Epithelial cell of prostate (primary cell): ENCODE results near the gene DGAT2.
"Not testable (repeated sequence)": the region's sequence is repeated elsewhere in the genome, so short reads cannot be mapped to it uniquely, and the experiment has no call there.

ENCODE experiments used
- DNase-seq: peaks from one replicate; pipeline ENCODE4 v3.0.0-alpha.2; 2011; ENCODE audit warnings: low read depth, low spot score
- H3K27ac ChIP-seq: fragments of 450-650 bp; 2 replicates; pipeline ENCODE4 v1.5.1; 2017; ENCODE audit warnings: mild to moderate bottlenecking

DGAT2 gene, protein sequence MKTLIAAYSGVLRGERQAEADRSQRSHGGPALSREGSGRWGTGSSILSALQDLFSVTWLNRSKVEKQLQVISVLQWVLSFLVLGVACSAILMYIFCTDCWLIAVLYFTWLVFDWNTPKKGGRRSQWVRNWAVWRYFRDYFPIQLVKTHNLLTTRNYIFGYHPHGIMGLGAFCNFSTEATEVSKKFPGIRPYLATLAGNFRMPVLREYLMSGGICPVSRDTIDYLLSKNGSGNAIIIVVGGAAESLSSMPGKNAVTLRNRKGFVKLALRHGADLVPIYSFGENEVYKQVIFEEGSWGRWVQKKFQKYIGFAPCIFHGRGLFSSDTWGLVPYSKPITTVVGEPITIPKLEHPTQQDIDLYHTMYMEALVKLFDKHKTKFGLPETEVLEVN

DNA sequence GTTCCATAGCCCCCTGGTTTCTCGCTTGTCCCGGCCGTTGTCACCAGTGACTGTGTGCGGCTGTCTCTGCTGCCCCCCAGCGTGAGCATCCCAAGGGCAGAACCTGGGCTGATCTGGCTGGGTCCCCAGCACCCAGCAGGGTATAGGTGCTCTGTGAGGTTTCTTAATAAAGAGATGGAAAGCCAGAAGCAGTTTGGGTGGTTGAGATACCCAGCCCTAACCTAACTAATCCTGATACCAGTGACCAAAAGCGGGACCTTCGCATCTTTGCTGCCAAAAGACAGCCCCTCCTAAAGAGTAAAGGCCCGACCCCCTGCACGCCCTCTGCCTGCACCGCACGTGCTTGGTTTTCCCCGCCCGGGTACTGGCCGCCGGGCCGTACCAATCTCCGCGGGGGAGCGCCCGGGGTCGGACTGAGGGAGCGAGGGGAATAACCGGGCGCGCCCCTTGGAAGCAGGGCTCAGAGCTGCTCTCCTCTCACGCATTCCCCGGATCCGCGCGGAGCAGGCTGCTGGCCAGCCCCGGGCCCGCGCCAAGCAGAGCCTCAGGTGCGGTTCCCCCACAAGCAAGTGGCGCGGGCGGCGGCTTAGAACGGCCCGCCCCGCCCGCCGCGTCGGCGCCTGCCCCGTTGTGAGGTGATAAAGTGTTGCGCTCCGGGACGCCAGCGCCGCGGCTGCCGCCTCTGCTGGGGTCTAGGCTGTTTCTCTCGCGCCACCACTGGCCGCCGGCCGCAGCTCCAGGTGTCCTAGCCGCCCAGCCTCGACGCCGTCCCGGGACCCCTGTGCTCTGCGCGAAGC, at the start of gene DGAT2:
Gene DGAT2, plus strand, starts transcription at position 667 of the 797 bp plus-strand sequence. CDS start 214 bp downstream, outside the sequence.
- DNase-seq: no peak
- no peak within 1 kb of the TSS for H3K27ac ChIP-seq

DNA sequence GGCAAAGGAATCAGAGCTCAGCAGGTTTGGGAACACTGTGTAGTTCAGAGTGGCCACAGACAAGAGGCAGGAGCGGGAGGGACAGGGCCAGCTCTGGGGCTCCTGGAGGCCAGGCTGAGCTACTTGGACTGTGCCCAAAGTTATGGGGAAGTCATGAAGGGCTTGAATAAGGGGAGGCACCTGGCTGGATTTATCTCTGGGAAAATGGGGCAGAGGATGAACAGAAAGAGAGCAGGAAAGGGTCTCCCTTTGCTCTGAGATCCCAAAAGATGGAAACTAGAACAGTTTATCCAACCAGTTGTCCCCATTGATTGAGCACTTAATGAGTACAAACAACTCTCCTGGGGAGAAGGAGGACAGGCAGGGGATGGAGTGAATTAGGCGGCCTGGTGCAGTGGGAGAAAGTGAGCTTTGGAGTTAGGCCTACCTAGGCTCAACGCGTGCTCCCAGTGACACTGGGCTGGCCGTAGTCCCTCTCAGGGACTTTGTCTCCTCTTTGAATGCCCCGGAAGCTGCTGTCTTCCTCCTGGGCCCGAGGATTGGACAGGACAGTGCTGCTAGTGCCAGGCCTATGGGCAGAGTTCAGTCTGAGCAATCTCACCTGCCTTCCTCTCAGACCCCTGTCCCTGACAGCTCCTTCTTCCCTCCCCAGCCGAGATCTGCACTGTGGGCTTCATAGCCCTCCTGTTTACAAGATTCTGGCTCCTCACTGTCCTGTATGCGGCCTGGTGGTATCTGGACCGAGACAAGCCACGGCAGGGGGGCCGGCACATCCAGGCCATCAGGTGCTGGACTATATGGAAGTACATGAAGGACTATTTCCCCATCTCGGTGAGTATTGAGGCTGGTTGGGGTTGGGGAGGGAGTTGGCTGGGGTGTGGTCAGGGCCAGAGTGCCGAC, 49.0 kb upstream of the DGAT2 start:
- DNase-seq: no peak
- H3K27ac ChIP-seq: no peak overlapping the region

DNA sequence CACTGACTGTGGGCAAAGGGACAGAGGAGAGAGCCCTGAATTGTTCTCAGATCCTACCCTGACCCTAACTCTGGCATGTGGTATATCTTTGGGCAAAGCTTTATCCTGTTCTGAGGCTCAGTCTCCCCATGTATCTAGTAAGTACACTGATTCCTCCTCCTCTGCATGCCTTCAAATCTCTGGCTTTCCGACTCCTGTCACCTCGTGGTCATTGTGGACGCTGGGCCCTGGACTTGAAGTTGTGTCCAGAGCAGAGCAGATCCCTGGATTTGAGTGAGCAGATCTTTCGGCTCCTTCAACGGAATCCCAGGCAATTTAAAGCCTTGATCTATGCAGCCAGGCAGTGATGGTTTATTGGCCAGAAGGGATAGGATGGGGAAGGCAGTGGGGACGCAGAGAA, 47.9 kb upstream of the DGAT2 start:
- no peak for DNase-seq
- H3K27ac ChIP-seq: no peak overlapping the region

DNA sequence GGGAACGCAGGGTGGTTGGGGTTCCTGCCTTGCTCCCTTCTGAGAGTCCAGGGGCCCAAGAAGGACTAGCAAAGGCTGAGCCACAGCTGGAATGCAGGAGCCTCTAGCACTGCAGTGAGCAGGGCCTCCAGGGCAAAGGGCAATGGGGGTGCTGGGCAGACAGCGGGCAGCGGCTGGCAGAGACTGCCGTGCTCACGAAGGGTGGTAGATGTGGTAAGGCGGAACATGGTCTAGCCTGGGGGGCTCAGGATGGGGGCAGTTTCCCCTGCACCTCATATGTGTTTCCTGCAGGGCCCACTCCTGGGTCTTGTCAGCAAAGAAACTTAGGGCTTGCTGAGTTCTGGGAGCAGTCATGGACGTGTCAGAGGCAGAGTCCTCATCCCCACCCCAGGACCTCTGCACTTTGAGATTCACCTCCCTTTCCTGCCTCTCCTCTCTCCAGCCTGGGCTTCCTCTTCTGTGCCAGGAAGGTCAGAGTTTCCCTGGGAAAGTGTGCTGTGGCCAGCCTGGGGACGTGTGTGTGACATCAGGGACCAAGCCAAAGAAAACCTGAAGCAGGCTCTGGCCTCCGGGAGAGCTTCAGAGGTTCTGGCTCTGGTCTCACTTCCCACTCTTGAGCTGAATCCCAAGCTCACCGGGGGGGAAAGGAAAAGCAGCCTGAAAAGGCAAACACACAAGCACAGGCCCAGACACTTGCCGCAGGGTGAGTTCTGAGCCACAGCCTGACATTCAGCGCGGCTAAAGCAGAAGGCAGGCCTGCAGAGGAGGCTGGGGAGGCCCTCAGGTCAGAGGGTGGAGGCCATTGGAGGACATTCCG, 46.5 kb upstream of the DGAT2 start:
- no peak for DNase-seq
- H3K27ac ChIP-seq: no peak overlapping the region

DNA sequence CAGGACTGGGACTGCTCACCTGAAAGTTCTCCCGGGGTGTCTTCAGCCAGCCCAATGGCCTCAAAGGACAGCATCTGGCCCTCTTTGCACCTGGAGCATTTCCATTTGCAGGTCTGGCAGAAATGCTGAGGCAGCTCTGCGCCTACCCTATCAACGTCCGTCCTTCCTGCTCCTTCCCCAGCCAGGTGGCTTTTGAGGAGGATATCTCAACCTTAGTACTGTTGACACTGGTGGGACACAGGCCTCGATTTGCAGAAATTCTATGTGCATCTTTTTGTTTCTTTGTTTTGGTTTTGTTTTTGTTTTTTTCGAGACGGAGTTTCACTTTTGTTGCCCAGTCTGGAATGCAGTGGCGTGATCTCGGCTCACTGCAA, 45.9 kb upstream of the DGAT2 start:
- H3K27ac ChIP-seq: no peak overlapping the region
- no peak for DNase-seq

DNA sequence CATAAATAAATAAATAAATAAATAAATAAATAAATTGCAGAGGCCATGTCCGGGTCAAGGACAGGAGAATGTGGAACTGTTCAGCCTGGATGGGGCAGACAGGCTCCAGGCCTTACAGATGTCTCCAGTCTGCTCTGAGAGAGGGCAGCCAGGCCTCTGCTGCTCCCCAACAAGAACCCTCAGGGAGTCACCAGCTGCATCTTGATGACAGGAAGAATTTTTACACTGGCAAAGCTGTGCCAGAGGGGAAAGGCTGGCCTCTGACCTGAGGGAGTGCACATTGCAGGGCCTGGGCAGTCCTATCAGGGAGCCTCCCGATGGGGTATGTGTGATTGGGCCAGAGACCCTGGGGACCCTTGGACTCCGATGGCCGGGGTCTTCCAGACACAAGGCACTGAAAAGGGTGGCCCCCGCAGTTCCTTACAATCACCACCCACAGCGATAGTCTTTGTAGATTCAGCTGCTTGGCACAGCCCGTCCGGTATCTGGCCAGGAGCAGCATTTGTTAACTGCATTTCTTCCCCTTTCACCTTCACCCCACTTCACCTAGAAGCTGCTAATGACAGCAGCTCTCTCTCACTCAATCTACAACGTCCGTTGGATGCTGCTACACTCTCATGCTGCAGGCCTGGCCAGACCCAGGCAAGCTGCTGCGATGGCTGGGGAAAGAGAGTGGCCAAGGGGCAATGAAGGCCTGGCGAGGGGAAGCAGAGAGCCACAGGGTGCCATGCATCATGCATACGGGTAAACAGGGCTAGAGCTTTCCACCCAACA, 42.8 kb upstream of the DGAT2 start:
- DNase-seq: no peak
- H3K27ac ChIP-seq: no peak overlapping the region

DNA sequence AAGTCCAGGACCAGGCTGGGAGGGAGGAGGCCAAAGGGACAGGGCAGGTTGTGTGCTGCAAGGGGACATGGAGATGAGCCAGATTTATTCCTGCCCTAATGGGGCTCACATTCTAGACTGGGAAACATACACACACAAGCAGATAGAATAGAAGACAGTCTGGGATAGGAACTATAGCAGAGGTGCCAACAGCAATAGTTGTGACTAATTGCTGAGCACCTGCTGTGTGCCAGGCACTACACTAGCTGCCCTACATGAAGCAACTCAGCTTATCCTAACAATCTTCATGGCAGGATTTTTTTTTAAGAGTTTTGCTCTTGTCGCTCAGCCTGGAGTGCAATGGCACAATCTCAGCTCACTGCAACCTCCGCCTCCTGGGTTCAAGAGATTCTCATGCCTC, 39.6 kb upstream of the DGAT2 start:
- H3K27ac ChIP-seq: no peak overlapping the region
- DNase-seq: no peak

DNA sequence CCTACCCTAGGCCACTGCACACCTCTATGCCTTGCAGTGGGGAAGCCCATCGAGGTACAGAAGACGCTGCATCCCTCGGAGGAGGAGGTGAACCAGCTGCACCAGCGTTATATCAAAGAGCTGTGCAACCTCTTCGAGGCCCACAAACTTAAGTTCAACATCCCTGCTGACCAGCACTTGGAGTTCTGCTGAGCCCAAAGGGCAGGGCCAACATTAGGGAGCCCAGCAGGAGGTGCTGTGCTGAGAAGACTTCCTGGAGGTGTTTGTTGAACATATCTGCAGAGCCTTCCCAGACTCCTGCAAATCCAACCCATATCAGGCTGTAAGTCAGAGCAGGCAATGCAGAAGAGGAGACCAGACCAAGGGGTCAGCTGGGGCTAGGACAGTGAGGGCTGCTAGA, 37.5 kb upstream of the DGAT2 start:
- H3K27ac ChIP-seq: no peak overlapping the region
- DNase-seq: no peak

DNA sequence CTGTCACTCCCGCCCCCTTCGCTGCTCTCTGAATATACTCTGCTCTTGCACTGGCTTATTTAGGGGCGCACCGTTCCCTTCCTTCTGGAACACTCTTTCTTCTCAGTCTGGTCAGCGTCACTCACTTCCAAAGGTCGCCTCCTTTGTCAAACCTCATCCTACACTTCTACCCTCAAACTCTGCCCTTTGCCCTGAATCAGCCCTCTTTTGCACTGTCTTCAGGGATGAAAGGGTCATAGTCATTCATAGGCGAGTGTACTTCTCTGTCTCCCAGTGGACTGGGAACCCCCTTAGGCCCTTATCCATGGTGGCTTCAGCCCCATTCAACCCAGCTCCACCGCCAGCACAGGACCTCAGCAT, 35.5 kb upstream of the DGAT2 start:
- H3K27ac ChIP-seq: no peak overlapping the region
- DNase-seq: no peak

DNA sequence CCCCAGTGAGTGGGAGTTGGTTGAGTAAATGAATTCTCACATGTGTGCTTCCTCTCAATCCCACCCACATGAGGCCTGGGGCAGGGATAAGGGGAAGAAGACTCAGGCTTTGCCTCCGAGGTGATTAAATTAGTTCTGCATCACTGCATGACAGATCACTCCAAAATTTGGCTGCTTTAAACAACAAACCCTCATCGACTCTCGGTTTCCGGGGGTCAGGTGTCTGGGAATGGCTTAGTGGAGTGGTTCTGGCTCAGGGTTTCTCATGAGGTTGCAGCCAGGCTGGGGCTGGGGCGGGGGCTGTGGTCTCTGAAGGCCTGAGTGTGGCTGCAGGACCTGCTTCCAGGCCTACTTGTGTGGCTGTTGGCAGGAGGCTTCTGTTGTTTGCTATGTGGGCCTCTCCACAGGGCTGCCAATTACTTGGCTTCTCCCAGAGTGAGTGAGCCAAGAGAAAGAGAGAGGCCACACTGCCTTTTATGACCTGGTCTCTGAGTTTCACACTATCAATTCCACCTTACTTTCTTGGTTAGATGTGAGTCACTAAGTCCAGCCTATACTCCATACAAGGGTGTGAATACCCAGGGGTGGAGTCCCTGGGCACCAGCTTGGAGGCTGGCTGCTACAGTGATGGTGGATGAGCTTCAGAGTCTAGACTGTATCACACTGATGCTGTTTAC, 35.0 kb upstream of the DGAT2 start:
- no peak for DNase-seq

DNA sequence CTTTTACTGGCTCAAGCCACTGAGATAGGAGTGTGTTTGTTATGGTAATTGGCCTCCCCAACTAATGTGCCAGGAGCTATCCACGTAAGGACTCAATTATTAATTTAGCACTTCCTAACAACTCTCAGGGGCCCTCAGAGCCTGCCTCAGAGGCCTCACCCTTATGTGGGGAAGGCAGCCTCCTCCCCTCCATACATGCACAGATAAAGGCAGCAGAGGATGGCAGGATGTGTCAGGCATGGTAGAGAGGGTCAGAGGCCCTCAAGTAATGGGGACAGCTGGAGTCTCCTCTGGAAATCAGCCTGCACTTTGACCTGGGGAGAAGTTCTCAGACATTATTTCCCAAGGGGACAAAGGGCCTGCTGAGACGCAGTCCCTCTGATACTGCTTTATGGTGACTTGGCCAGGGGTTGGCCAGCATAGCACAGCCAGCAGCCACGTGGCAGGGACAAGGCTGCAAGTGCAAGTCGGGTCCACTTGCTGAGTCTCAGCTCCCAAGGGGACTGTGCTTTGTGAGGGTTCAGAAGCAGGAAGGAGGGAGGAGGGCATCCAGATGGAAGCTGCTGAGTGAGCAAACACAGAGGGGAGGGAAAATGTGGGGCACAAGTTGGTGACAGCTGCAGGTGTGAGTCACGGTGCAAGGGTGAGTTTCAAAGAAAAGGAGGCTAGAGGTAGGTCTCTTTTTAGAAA, 33.9 kb upstream of the DGAT2 start:
- H3K27ac ChIP-seq: no peak overlapping the region
- no peak for DNase-seq

More for the DNA sequence above, 35.0 kb upstream of the DGAT2 start:
- H3K27ac ChIP-seq: no peak overlapping the region

DNA sequence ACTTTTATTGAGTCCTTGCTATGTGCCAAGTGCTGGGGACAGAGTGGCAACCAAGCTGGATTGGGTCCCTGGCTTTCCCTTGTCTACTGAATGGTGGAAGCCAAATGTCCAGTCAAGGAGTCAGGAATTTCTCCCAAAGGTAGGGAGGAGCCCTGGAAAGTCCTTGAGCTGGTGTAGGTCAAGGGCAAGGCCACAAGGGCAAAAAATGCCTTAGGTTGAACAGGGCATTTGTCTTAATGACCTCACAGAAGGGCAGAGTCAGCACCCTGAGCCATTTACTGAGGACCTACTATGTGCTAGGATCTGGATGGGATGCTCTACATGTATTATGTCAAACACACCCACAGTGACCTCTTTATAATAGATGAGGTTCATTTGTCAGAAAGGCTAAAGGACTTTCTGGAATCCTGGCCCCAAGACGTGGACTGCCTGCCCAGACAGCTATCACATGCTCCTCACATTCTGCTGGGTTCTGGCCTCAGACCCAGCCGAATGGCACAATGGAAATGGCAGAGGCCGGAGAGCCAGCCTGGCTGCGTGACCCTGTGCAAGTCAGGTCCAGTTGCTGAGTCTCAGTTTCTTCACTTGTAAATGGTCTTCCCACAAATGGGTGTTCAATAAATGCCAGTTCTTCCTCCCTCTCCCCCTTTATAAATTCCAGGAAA, 33.3 kb upstream of the DGAT2 start:
- no peak overlapping the region for H3K27ac ChIP-seq
- no peak for DNase-seq

DNA sequence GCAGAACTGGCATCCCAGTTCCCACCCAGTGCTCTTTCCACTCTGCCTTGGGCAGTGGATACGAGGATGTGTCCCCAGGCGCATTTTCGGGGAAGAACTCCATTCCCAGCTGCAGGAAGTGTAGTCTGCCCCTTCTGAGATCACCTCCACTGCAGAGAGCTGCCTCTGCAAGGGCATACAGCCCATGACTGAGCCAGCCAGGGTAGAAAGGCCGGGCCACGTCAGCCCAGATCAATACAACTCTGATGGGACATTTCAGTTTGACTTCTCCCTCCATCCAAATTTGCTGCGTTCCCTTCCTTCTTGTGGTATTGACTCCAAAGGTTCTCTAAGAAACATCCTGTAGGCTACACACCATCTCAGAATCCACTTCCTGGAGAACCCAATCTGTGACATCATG, 31.3 kb upstream of the DGAT2 start:
- no peak overlapping the region for H3K27ac ChIP-seq
- no peak for DNase-seq

DNA sequence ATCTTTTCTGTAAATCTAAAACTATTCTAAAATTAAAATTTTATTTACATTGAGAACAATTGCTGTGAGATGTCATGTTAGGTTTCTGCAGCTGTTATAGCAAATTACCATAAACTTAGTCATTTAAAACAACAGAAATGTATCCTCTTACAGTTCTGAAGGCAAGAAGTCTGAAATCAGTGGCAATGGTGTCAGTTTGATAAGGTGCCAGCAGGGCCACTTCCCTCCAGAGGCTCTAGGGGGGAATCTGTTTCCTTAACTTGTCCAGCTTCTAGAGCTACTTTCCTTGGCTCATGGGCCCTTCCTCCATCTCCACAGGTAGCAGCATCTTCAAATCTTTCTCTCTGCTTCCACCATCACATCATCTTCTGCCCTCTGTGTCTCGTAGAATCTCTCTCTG, 27.9 kb upstream of the DGAT2 start:
- H3K27ac ChIP-seq: no peak overlapping the region
- DNase-seq: no peak

DNA sequence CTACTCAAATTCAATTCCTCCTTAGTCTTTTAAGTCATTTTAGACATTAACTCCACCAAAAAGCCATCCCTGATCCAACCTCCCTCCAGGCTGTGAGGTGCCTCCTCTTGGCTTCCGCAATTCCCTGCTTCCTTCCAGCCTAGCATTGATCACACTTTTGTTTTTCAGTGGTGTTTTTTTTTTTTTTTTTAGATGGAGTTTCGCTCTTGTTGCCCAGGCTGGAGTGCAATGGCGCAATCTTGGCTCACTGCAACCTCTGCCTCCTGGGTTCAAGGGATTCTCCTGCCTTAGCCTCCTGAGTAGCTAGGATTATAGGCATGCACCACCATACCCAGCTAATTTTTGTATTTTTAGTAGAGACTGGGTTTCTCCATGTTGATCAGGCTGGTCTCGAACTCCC, 25.4 kb upstream of the DGAT2 start:
- DNase-seq, H3K27ac ChIP-seq: not testable (repeated sequence)

DNA sequence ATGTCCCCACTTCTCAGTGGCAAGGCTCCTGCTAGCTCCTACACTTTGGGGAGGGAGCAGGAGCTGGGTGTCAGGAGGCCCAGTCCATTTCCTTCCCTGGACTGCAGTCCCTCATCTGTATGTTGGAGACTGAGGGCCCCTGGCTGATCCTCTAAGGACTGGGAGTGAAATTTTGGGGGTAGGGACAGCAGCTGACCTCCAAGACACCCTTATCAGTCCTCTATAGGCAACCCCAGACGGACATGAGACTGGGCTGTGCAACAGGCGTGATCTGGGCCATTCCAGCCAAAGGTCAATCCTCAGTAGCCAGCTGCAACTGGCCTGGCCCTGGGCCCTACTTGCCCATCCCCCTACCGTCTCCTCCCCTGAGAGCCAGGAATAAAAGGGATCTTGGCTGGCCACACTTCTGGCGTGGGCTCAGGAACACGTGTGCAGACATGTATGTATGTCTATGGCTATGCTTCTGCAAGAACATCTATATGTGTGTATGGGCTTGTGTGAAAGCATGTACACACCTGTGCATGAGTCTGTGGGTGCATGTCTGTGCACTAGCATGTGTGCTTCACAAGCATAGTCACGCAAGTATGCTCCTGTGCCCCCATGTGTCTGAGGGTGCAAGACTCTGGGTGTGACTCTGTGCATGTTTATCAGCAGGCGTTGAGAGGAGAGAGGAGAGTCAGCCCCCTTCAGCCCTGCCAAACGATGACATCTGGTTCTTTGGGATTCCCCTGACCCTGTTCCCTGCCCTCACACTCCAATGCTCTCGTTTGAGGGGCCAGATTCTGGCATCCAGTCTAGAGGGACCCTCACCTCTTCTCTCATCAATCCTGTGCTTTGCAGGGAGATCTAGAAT, 24.6 kb upstream of the DGAT2 start:
- DNase-seq: no peak
- H3K27ac ChIP-seq: no peak overlapping the region

DNA sequence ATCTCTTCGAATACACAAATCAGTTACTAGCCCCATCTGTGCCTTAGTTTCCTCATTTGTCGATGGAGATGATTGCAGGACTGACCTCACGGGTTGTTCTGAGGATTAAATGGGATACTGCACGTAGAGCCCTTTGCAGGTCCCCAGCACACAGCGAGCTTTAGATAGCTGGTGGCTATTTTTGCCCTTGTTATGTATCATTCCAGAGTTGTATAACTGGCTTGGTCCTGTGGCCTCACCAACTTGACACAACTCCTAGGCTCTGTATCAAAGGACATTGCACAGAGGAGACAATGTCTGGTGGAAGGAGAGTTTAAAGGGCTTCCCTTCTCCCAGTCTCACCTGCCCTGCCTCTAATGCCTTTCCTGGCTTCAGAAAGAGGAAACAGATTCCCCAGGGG, 22.8 kb upstream of the DGAT2 start:
- DNase-seq: no peak
- H3K27ac ChIP-seq: no peak overlapping the region
